GM18858 (cell line): ENCODE data around the gene SOHLH1.

Experiments used
- ATAC-seq: cut with Tn5 transposase; IDR thresholded peaks from one replicate; pipeline ENCODE4 v1.9.1; 2021; ENCODE audit not compliant: unreplicated experiment

Gene SOHLH1

DNA sequence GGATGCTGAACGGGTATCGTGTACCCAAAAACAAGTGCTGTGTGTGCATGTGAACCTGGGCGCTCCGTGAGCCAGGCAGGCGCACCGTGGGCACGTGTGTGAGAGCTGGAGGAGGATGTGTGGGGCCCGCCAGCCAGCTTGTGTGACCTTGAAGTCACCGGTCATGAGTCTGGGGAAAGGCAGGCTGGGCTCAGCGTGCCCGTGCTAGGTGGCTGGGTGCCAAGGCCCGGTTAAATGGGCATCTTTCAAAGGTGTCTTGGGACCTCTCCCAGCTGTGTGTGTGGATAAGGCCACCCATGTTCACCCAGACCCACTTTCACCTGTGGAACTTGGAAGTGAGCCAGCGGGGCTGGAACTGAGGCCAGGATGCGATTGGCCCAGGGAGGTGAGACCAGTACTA, 6.1 kb upstream of the SOHLH1 start:
- no peak for ATAC-seq

DNA sequence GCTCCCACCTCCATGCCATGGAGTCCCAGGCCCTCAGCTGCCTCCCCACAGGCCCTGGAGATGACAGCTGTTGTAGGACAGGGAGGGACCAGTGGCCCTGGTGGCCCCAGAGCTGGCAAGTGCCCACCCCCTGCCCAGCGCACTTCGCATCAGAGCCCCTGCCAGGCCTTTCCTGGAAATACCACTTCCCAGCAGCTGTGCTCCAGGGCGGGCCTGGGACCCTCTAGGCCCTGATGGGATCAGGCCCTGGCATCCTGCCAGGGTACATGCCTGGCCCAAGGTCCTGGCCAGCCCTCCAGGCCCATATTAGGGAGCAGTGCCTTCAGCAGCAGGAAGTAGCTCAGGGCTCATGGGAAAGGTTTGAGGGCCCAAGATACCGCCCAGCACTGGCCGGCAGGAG, 5.2 kb upstream of the SOHLH1 start:
- no peak for ATAC-seq

DNA sequence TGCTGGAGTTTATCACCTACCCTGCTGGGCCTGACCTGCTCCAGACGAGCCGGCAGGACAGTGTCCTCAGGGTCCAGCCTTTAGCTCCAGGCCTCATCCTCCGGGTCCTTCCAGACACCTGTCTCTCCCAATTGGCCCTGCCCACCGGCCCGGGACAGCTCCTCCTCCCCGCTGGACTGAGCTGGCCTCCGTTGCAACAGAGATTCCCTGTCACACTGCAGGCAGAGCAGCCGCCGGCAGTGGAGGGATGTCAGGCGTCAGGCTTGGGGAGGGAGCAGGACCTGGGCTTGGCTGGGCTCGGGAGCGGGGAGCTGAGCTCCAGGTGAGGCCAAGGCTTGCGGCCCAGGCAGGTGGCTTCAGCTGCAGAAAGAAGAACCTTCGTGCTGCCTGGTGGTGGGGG, 4.4 kb upstream of the SOHLH1 start:
- no peak for ATAC-seq

DNA sequence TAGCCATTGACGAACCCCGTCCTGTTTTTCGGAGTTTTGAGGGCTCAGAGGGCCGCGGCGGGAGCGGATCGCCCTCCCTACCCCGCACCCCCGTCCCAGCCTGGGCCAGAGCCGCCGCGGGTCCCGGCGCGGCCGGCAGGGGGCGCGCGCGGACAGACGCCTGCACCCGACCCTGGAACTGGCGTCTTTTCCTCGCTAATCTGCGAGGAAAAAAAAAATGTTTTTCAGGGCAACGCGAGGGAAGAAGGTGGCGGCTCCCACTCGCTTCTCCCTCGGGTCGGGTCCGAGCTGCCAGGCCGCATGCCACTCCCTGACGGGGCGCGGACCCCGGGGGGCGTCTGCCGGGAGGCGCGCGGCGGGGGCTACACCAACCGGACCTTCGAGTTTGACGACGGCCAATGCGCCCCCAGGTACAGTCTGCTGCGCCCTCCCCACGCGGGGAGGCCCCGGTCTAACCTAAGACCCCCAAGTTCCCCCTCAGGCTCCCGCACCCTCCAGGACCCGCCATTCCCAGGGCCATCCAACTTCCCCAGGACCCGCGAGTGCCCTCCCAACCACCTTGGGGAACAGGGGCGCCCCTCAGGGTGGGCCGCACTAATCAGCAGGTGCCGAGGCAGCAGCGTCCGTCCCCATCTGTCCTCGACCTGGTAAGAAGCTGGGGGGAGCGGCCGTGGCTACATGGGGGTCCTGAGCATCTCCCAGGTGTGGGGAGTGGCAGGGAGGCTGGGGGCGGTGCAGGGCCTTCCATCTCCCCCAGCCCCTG, 2.9 kb upstream of the SOHLH1 start, which contains the start of gene KCNT1:
KCNT1 (plus strand) TSS at position 227 of the 763 bp plus-strand sequence; CDS start at position 301, 74 bp downstream.
- no peak for ATAC-seq

DNA sequence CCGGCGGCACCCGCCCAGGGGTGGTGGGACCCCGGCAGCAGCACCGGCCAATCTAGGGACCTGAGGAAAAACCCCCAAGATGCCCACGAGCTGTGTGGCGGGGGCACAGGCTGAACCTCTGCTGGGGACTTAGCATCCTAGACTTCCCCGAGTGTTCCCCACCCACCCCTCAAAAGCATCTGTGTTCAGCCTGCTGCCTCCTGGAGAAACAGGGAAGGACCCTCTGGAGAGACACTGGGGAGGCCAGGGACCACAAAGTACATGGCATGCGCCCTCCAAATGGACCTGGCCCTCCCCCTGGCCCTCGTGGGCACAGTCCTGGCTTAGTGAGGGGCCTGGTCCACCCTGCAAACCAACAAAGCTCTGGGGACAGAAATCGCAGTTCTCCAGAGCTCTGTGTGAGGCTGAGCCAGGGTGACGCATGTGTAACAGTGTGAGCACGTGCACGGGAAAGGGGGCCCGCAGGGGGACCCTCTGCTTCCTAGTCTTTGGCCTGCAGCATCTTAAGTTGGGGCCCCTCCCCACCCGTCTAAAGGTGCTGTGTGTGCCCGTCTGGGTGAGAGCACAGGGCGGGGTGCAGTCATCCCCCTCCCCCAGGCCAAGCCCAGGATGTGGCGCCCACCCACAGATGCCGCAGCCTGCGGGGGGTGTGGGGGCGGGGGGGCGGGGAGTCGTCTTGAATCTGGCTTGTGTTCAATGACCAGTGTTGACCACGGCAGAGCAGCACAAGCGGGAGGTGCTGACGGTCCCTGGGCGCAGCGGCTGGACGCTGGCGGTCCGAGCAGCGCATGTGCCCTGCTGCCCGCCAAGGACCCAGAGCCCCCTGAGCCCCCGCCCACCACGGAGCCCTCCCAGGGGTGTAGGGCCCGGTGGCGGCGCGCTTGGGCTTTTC, 2.0 kb upstream of the SOHLH1 start:
- no peak for ATAC-seq

DNA sequence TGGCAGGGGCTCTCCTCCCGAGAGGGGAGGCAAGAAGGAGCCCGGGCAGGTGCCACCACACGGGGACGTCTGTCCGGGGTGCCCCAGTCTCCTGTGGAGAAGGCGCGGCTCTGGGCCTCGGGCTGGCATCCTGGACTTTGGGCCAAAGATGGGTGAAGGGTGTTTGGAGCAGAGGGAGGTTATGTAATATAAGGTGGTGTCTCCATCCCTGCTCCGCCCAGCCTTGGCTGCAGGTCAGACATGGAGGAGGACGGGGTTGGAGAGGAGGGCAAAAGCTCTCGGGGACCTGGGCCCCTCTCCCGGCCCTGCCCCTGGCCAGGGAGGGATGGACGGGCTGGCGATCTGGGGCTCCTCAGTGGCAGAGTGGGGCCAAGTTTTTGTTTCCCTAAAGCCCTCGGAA, 1.2 kb upstream of the SOHLH1 start:
- ATAC-seq: no peak

DNA sequence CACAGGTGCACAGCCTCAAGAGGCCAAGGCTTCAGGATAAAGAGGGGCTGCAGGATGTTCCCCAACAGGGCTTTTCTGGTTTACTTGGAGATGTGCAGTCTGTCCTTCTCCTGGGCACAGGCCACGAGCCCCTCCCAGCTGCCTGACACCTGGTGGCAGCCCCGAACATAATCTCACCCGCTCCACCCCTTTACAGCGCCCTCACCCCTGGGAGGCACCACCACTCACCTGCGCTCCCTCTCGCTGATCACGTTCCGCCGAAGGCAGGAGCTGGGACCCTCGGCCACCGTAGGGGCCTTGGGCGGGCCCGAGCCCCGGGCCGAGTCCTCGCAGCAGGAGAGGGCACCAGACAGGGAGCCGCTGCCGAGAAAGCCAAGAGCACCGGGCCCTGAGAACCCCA, 514 bp downstream of the SOHLH1 start:
- no peak for ATAC-seq

DNA sequence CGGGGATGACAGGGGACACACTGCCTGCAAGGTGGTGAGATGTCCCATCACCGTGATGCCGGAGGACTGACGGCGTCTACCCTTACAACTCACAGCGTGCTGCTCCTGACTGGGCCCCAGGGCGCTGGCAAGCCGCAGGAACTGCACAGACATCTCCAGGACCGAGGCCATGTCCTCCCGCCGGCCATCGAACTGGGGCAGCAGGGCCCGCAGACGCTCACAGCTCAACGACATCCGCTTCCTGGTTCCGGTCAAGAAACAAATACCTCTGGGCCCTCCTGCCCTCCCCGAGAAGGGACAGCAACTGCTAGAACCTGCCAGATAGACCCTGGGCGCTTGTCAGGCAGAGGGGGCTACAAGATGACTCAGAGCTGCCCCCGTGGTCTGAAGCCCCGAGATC, 1.0 kb downstream of the SOHLH1 start:
- ATAC-seq: no peak

DNA sequence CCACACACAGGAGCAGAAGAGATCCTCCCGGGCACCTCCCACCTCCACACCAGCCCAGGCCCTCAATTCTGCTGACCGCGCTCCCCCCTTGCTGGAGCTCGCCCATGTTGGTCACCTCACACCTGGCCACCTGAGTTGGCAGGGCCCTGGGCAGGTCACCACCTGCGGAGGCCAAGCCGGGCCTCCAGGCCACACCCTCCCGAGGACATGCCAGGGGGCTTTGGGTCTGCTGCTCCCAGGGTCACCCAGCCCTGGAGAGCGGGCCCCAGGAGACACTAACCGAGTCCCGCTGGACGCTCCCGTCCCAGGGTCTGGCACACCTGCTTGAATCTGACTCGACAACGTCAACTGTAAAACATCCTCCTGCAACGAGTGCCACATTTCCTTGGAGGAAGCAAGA, 2.1 kb downstream of the SOHLH1 start:
- ATAC-seq: no peak

DNA sequence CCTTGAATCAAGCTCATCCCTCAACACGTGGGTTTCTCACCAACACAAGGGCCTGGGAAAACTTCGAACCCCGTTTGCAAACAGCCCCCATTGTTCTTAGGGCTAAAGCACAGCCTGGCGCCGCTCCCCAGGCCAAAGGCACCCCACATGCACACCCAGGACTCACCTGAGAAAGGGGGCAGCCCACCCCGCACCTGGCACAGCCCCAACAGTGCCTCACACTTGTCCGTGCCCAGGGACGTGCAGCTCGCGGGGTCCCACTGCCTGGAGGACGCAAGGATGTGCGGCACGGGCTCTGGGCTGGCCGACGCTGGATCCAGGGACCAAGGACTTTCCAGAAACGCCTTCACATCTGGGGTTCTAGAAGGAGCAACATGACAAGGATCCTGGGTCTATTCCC, 2.8 kb downstream of the SOHLH1 start:
- ATAC-seq: no peak

DNA sequence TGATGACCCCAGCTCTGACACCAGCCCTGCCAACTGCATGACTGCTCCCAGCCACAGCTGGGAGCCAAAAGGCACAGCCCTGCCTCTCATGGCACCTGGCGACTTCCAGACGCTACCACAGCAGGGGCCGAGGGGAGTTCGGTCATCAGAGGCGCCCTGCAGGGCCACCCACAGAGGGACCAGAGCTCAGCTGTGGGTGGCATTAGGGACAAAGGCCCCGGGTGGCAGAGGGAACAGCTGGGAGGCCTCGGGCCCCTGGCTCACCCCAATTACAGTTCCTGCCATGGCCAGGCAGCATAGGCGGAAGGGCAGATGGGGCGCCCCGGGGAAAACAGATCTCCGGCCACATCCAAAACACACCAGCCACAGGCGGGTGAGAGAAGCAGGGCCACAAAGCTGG, 3.6 kb downstream of the SOHLH1 start:
- ATAC-seq: no peak

DNA sequence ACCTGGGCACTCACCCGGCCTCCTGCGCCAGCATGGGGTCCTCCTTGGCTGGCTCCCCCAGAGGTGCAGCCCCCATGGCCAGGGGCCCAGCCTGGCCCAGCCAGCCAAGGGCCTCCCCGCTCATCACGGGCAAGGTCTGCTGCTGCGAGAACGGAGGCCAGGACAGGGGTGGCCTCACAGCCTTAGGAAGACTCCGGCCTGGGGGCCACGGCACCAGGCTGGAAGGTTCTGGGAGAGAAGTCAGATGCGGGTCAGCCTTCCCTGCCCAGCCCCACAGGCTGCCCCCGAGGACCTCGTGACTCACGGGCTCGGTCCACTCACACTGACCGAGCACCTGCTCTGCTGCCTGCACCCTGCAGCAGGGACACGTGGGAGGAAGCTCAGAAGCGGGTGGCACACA, 4.2 kb downstream of the SOHLH1 start:
- ATAC-seq: no peak

DNA sequence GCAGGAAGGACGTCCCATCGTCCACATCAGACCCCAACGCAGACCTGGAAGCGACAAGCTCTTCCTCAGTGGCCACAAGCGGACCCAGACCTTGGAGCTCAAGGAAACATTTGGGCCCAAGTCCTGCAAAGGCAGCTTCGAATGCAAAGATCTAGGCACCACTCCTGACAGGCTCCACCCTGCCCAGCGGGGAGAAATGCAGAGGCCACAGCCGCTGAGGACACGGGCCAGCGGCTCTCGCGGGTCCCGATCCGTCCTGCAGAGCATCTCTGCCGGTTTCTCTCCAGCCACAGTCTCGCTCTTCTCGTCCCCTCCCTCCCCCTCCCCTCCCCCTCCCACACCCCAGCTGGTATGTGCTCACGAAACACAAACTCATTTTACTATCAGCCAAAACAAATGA, 4.9 kb downstream of the SOHLH1 start:
- no peak for ATAC-seq

DNA sequence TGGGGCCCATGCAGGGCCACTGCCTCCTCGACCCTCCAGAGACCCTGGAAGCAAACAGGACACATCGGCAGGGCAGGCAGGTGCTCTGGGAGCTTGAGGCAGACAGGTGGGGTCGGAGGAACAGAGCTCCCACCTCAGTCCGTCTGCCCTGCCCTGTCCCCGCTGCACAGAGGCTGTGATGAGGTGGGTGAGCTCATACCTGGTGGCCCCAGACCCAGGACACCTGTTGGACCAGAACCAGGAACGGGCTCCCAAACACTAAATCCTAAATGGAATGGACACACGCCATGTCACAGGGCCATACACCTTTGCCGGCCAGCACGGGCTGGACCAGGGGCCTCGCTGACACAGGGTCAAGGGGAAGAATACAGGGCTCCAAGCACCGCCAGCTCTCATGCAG, 5.5 kb downstream of the SOHLH1 start:
- ATAC-seq: no peak

DNA sequence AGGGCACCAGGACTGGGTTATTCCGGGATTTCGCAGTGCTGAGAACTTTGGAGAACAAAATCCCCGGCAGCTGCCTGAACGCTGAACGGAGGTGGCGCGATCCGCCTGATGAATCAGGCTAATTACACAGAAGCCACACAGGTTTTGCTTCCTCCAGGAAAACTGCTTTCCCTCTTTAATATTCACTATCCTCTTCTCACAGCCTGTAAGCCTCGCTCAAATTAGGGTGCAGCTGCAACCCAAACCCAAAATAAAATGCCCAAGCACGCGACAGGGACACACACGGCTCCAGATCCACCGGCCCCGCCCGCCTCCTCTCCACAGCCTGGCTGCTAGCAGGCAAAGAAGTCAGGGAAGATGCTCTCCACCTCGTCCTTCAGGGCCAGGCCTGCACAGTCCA, 6.0 kb downstream of the SOHLH1 start:
- ATAC-seq: no peak

DNA sequence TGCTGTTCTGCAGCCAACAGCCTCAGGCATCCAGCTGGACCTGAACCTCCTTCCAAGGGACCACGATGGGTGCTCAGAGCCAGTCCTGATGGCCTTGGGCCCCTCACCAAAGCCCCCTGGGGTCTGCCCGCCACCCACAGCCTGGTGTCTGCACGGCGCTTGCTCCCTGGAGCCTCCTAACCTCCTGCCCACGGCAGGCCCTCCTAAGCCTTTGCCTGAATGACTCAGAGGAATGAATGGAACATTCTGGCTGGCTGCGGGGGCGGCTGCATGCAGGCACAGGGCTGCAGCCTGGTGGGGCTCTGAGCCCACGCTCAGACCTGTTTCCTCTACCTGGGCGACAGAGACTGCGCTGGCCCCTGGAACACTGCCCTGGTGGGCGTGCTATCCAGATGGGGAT, 6.9 kb downstream of the SOHLH1 start:
- ATAC-seq: no peak

DNA sequence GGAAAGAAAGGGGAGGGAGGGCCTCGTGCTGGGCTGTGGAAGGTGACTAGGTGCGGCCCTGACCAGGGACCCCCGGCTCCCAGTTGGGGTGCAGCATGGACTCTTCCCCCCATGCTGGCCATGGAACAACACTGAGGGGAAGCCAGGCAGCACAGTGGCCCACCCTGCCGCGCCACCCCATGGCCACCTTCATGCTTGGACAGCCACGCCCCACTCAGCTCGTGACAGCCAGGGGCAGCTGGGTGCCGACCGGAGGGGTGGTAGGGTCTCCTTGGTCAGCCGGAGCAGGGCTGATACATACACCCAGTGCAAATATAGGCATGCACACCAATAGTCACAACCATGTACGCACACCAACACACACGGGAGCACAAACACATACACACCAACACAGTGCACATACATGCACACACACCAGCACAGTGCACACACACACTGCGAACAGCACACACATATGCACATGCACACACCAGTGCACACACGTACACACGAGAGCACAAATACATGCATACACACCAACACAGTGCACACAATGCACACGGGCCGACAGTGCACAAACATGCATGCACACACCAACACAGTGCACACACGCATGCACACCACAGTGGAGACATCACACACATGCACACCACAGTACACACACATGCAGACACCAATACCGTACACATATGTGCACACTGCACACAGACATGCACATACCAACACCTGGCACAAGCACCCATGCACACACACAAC, 8.3 kb downstream of the SOHLH1 start:
- ATAC-seq: no peak

DNA sequence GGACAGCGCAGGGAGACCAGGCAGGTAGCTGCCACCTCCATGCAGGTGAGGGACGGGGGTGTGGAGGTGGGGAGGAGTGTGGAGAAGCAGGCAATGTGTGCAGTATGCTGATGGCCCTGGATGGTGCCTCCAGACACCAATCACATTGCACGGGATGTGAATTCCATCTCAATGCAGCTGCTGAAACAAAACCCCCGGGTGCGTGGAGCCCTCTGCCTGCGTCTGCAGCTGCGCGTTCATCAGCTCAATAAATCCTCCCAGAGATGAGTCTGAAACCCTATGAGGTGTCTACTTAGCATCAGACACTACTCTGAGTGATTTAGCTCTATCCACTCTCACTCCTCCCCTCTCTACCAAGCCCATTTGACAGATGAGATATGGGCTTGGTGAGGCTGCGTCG, 10.3 kb downstream of the SOHLH1 start:
- ATAC-seq: no peak

DNA sequence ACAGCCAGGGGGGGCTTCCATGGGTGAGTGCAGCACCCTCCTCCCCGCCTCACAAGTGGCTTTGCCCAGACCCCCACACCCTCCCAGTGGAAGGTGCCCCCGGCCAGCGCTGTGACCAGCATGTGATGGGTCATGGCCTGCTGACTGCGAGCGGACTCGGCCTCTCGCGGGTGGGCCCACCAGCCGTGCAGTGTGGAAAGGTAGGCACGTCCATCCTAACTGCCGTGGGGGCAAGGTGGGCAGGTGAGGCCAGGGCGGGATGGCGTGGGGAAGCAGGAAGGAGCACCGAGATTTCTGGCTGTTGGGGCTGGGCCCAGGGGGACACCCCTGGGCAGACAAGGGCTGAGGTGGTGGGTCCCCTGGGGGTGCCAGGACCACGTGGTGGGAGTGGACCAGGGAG, 12.1 kb downstream of the SOHLH1 start:
- ATAC-seq: no peak

DNA sequence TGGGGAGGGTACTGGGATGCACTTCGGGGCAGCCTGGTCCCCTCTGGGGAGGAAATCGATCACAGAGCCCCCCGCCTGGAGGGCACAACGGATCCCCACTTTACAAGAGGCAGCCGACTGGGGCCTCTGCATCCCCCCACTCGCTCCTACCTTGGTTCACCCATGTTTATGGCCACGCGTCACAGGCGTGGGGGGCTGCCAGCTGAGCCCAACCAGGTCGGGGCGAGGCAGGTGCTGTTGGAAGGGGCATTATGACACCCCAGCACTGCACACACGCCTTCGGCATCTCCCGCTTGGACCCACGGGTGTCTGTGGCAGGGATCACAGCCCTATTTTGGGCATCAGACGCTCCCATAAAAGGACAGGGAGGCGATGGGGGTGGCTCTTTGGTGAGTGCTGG, 14.6 kb downstream of the SOHLH1 start:
- no peak for ATAC-seq

DNA sequence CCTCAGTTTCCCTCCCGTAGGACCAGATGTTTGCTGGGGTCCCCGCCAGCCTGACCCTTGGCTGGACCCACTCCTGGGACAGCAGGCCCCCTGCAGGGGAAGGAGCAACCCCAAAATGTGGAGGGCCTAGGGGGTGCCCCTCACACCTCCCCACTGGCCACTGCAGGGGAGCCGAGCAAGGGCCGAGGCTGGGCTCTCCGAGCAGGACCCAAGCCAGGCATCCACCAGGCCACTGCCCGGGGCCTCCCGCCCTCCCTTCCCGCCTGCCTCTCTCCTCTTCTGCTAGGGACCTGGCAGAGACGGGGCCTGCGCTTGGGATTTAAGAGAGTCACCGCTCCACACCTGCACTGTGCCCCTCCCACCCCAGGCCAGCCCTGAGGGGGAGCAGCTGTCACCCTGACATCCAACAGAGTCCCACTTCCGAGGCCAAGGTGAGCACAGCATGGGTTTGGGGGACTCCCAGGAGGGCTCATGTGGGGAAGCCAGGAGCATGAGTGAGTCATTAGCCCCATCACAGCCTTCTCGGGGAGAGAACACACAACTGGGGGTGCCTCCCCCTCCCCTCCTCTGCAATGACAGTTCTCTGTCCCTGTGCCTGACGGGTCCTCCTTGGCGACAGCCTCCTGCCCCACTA, 15.8 kb downstream of the SOHLH1 start:
- no peak for ATAC-seq
